ENCODE measurements around the gene PER1.

Gene PER1

DNA sequence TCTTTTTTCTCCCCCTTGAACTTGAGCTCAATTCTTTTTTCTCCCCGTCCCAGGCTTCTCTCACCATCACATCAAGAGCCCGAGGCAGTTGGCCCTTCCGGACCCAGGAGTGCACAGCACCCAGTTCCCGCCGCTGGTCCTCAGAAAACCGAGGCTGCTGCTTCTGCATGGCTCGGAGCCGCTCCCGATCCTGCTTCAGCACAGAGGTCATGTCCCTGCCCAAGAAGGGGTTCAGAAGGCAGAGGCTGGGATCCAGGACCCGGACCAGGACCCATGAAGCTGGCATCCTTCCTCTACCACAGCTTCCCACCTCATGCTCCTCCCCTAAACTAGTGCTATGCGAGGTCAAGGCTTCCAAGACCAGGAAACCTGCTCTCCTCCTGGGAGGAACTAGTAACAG lies 10.5 kb downstream of the PER1 start:
- DNase-seq (ENCODE audit: low read depth in 2 of 2): no peak

DNA sequence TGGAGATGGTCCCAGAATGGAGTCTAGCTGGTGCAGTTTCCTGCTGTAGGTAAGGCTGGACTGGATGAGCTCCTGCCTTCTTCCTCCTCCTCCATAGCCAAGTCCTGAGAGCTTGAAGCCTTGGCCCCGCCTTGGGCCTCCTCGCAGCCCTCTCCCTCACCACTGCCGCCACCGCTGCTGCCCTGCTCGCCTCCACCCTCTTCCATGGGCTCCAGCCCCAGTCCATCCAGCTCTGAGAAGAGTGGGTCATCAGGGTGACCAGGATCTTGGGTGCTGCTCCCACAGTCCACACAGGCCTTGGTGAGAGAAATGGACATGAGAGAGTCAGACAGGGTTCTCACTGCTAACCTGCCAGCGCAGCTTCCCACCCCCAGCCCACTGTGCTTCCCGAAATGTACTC lies 11.2 kb downstream of the PER1 start:
- DNase-seq (ENCODE audit: low read depth in 2 of 2): no peak

DNA sequence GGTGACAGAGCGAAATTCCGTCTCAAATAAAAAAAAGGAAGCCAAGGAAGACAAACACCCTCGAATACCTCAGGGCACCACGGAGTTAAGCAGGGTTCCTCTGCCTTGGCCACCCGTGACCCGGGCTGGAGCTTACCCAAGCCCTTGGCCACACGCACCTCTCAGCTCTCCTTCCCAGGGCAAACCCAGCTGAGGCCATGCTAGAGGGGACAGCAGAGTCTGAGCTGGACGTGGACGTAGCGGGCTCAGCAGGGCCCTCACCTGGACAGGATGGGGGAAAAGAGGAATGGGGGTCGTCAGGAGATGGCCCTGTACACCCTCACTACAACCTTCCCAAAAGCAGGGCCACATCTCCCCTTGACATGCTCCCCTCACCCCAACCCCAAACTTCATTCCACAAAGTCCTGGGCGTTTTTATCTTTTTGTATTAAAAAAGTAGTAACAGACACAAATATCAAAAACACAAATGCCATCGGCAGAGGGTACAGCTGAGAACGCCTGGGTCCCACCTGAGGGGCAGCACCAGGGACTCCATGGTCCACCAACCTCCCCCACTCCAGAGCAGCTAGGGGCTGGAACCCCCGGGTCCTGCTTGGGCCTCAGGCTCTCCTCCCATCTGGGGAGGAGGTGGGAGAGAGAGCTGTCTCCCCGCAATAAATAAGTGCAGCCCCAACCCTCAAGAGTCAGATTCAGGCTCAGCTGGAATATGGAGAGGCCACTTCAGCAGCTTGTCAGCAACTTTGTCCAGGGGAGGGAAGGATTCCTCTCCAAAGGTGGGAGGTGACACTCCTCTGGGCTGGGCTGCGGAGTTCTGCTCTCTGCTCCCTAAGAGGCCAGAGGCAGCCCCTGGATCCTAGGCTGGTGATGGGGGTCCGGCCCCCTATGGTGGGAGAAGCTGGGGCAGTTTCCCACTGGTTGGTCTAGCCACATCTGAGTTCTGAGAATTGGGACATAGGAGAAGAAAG lies 11.9 kb downstream of the PER1 start:
- no peak for DNase-seq (ENCODE audit: low read depth in 2 of 2)

DNA sequence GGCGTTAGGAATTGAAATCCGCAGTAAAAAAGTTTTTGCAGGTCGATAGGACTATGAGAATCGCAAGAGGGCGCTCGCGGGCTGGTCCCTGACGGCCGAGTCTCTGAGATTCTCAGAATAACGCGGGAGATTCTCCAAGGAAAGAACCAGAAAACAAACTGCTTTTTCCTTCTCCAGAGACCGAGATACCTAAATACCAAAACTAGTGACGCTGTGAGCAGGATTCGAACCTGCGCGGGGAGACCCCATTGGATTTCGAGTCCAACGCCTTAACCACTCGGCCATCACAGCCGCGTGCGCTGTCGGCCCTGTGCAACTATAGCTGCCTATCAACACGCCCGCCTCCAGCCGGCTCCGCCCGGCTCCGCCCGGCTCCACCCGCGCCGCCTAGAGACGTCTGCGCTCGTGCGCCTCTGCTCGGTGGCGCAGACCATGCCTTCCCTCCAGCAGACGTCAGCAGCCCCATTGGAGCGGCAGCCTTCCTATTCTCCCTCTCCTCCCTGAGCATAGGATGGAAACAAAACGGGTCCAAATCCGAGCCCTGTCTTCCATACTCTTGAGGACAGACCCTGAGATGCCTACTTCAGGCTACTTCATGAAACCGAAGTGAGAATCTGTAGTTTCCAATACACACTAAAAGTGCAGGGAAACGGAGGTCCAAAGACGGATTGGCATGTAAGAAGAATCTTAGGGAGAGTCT lies 13.4 kb downstream of the PER1 start:
- peak; percentile 94 to 95 for DNase-seq (ENCODE audit: low read depth in 2 of 2)

DNA sequence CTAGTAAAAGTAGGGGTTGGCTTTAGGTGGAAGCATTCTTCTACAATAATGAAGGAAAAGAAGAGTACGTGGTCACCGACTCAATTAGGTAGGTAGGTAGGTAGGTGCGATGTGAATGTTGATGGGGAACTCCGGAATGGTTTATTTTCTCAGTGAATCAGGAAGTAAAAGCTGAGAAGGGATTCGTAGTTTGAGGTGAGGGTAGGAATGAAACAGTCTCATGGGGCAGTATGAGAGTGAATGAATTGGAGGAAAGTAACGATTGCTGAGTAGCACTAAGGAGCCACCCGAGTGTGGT lies 13.9 kb downstream of the PER1 start:
- no peak for DNase-seq (ENCODE audit: low read depth in 2 of 2)

DNA sequence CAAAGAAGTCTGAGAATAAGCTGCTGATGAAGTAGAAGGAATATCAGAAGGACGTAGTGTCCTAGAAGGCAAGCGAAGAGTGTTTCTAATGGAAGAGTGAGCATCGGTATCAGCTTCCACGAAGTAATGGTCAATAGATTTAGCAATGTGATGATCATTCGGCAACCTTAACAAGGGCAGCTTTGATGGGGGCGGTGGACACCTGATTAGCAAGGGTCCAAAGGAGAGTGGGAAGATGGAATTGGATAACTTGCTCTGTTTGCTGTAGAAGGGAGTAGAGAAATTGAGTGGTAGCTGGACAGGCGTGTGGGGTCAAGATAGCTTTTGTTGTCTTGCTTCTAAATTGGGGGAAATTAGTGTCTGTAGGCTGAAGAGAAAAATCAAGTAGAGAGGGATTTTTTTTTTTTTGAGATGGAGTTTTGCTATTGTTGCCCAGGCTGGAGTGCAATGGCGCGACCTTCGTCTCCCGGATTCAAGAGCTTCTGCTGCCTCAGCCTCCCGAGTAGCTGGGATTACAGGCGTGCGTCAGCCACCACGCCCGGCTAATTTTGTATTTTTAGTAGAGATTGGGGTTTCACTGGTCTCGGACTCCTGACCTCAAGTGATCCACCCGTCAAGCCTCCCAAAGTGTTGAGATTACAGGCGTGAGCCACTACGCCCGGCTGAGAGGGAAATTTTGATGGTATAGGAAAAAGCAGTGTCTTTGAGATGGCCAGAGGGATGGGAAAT lies 14.4 kb downstream of the PER1 start:
- no peak for DNase-seq (ENCODE audit: low read depth in 2 of 2)

GRCh38 chr17:8133941-8134340 lies 18.3 kb downstream of the PER1 start:
- no peak for DNase-seq (ENCODE audit: low read depth in 2 of 2)

DNA sequence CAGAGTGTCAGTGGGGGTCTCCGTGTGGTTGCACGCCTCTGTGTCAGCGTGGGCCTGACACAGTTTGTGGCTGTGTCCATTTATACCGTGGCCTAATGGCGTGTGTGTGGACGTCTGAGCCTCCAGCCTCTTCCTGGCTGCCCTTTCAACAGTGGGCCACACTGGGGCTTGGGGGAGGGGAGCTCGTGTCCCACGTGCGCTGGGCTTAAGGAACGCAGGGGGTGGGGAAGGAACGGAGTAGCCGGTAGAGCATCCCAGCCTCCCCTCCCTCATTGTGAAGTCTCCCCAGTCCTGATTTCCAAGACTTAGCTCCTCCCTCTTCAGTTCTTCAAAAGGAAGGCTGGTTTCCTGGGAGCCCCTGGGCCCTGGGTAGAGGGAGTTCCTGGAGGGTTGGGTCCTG lies 18.8 kb downstream of the PER1 start:
- DNase-seq (ENCODE audit: low read depth in 2 of 2): no peak

- no peak for DNase-seq (ENCODE audit: low read depth in 2 of 2)
Observed at GRCh38 chr17:8131844-8132441, 20.3 kb downstream of the PER1 start.

GRCh38 chr17:8128125-8128784 lies 23.9 kb downstream of the PER1 start:
- DNase-seq (ENCODE audit: low read depth in 2 of 2): no peak

DNA sequence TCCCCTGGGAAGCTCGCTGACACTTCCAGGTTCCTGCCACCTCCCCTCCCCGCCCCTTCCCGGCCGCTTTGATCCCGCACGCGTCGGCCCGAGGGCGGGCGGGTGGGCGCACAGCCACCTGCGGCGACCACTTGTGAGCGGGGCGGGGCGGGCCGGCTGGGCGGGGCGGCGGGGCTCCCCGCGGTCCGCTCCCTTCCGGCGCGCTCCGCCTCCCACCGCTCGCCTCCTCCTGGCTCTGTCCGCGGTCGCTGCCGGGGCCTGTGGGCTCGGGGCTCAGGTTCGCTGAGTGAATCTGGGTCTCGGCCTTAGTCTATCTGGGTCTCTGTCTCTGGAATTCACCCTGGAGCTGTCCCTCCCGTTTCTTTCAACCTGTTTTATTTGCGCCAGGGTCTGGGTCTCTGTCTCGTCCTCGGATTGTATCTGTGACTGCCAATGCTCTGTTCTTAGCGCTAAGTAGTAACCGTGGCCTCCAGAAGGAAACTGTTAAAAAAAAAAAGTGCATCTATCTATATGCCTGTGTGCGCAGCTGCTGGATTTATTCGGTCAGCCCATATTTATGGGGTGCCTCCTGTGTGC lies 25.6 kb downstream of the PER1 start:
- DNase-seq (ENCODE audit: low read depth in 2 of 2): no peak

DNA sequence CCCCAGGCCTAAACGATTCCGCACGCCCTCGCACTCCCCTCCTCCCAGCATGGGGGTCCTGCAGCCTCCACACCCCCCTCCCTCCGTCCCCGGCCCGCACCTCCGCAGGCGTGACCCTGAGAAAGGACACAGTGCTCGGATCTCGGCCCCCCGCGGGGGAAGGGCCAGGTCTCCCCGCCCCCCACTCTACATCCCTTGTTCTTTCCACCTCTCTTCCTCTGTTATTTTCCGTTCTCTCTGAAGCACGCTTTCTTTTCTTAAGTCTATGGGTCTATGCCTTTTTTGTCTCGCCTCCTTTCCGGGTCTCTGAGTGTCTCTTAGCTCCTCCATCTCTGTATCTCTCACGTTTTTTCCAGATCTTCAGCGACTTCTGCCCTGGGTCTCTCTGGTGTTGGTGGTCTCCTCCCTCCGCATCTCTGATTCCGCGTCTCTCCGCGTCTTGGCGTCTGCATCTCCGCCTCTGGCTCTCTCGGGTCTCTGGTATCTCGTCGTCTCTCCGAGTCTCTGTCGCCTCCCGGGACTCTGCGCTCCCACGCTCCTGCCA lies 26.2 kb downstream of the PER1 start:
- DNase-seq (ENCODE audit: low read depth in 2 of 2): no peak

DNA sequence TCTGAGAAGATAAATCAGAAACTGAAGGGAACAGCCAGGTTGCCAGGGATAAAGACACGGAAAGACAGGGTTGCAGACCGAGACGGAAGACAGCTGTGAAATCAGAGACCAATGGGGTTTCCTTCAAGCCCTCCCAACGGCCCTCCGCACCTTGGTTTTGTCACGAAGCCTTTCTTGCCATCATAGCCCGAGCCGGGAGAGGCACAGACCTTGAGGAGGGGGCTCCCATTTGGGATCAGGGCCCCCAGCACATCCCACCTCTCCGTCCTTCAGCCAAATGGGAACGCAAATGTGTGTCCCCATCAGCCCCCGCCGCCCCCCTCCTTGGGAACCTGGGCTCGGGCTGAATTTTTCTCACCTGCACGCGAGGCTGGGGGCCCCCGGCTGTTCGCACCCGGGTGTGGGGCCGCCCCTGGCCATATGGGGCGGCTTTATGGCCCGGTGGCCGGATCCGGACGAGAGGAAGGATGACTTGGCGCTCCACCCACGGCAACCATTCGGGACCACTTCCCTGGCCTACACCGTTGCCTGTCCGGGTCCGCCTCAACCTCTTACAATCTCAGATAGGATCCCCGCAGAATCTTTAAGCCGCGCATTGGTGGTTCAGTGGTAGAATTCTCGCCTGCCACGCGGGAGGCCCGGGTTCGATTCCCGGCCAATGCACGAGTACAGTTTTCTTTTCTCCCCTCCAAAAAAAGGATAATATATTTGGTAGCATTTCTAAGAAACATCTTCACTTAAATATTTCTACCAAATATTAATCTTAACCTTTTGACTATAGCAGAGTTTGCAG lies 26.9 kb downstream of the PER1 start:
- peak; percentile 79 to 81 for DNase-seq (ENCODE audit: low read depth in 2 of 2)

- no peak for DNase-seq (ENCODE audit: low read depth in 2 of 2)
Observed at GRCh38 chr17:8124350-8125153, 27.7 kb downstream of the PER1 start.

GRCh38 chr17:8123695-8124349 lies 28.4 kb downstream of the PER1 start, which contains the start of gene HES7:
TSS of gene HES7 (minus strand) at chr17:8124106. CDS start at chr17:8124084, 22 bp downstream.
- DNase-seq (ENCODE audit: low read depth in 2 of 2): no peak

GRCh38 chr17:8122924-8123694 lies 29.1 kb downstream of the PER1 start:
- DNase-seq (ENCODE audit: low read depth in 2 of 2): no peak

- no peak for DNase-seq (ENCODE audit: low read depth in 2 of 2)
Observed at GRCh38 chr17:8122422-8122923, 29.7 kb downstream of the PER1 start.
